ACC112 (cell line): ENCODE data around the gene UNC13D.

ENCODE experiments used
- H2AFZ ChIP-seq: fragments of 200-600 bp; sonication (generic); one replicate; pipeline ENCODE4 v1.6.0; 2017; ENCODE audit warnings: antibody characterized with exemption, low read length; ENCODE audit not compliant: unreplicated experiment
- H3K27ac ChIP-seq: fragments of 200-600 bp; sonication (generic); 2 replicates; pipeline ENCODE4 v1.5.1; 2014; ENCODE audit warnings: low read depth, mild to moderate bottlenecking, antibody characterized with exemption, low read length, moderate library complexity
- H3K27me3 ChIP-seq: fragments of 200-600 bp; sonication (generic); 2 replicates; pipeline ENCODE4 v1.6.1; 2014; ENCODE audit warnings: mild to moderate bottlenecking, antibody characterized with exemption, low read length, moderate library complexity, mixed read lengths; ENCODE audit not compliant: insufficient read depth
- H3K36me3 ChIP-seq: fragments of 200-600 bp; sonication (generic); 2 replicates; pipeline ENCODE4 v1.6.1; 2016; ENCODE audit warnings: mild to moderate bottlenecking, antibody characterized with exemption, low read length, moderate library complexity, mixed read lengths; ENCODE audit not compliant: insufficient read depth
- H3K4me1 ChIP-seq: fragments of 200-600 bp; sonication (generic); one replicate; pipeline ENCODE4 v1.6.1; 2016; ENCODE audit warnings: low read length, mixed read lengths; ENCODE audit not compliant: insufficient read depth, unreplicated experiment, control insufficient read depth
- H3K4me3 ChIP-seq: fragments of 200-600 bp; sonication (generic); 2 replicates; pipeline ENCODE4 v1.5.1; 2014; ENCODE audit warnings: mild to moderate bottlenecking, low read depth, low read length
- H3K79me2 ChIP-seq: fragments of 200-600 bp; sonication (generic); one replicate; pipeline ENCODE4 v1.6.0; 2016; ENCODE audit warnings: low read length; ENCODE audit not compliant: control insufficient read depth, unreplicated experiment, insufficient read depth

Gene UNC13D

GRCh38 chr17:75830164-75831031 lies 13.8 kb downstream of the UNC13D start:
- H3K27me3 ChIP-seq, result no peaks in the 10 kb centered on the region
- H3K79me2 ChIP-seq, result no peaks in the 10 kb centered on the region
- no peak overlapping the region for H3K27ac ChIP-seq
- no peak overlapping the region for H3K4me3 ChIP-seq
- H3K4me1 ChIP-seq, result peaks cover 4% of the 10 kb centered on the region
- no peak overlapping the region for H2AFZ ChIP-seq
- H3K36me3 ChIP-seq, result no peaks in the 10 kb centered on the region

GRCh38 chr17:75829747-75830146 lies 14.5 kb downstream of the UNC13D start:
- Histone ChIP-seq H3K79me2 (no peaks in the 10 kb centered on the region), H3K4me3 (no peak overlapping the region), H3K27me3 (no peaks in the 10 kb centered on the region), H3K27ac (no peak overlapping the region), H3K36me3 (no peaks in the 10 kb centered on the region), H2AFZ (no peak overlapping the region), H3K4me1 (peaks cover 4% of the 10 kb centered on the region)

GRCh38 chr17:75828741-75829140 lies 15.5 kb downstream of the UNC13D start:
- Histone ChIP-seq H3K27ac (no peak overlapping the region), H3K4me3 (no peak overlapping the region), H2AFZ (no peak overlapping the region), H3K27me3 (no peaks in the 10 kb centered on the region), H3K4me1 (peaks cover 4% of the 10 kb centered on the region), H3K36me3 (no peaks in the 10 kb centered on the region; the same call in 1 of the 2 replicates), H3K79me2 (no peaks in the 10 kb centered on the region)

- Histone ChIP-seq H2AFZ (no peak overlapping the region), H3K4me1 (peaks cover 4% of the 10 kb centered on the region), H3K79me2 (no peaks in the 10 kb centered on the region), H3K36me3 (no peaks in the 10 kb centered on the region; the same call in 1 of the 2 replicates), H3K27me3 (no peaks in the 10 kb centered on the region), H3K27ac (no peak overlapping the region), H3K4me3 (no peak overlapping the region)
Observed at GRCh38 chr17:75828076-75828400, 16.2 kb downstream of the UNC13D start.

- Histone ChIP-seq H3K36me3 (no peaks in the 10 kb centered on the region; the same call in 1 of the 2 replicates), H3K27ac (no peak overlapping the region), H3K4me3 (peak overlapping the region; percentile 50; the same call in 1 of the 2 replicates), H3K79me2 (no peaks in the 10 kb centered on the region), H2AFZ (no peak overlapping the region), H3K27me3 (no peaks in the 10 kb centered on the region), H3K4me1 (peaks cover 4% of the 10 kb centered on the region)
Observed at GRCh38 chr17:75827308-75828075, 16.7 kb downstream of the UNC13D start.

GRCh38 chr17:75826561-75827307 lies 17.5 kb downstream of the UNC13D start:
- H3K79me2 ChIP-seq, result no peaks in the 10 kb centered on the region
- H3K36me3 ChIP-seq, result no peaks in the 10 kb centered on the region; the same call in 1 of the 2 replicates
- H3K4me3 ChIP-seq, result no peak overlapping the region
- no peak overlapping the region for H3K27ac ChIP-seq
- H3K4me1 ChIP-seq, result peaks cover 4% of the 10 kb centered on the region
- H2AFZ ChIP-seq, result no peak overlapping the region
- no peaks in the 10 kb centered on the region for H3K27me3 ChIP-seq

- no peaks in the 10 kb centered on the region for H3K27me3 ChIP-seq
- no peak overlapping the region for H3K4me3 ChIP-seq
- H3K36me3 ChIP-seq, result no peaks in the 10 kb centered on the region; the same call in 1 of the 2 replicates
- H3K79me2 ChIP-seq, result no peaks in the 10 kb centered on the region
- peaks cover 4% of the 10 kb centered on the region for H3K4me1 ChIP-seq
- no peak overlapping the region for H3K27ac ChIP-seq
- no peak overlapping the region for H2AFZ ChIP-seq
Observed at GRCh38 chr17:75825748-75826370, 18.3 kb downstream of the UNC13D start.

GRCh38 chr17:75825149-75825552 lies 19.1 kb downstream of the UNC13D start:
- H3K4me3 ChIP-seq, result no peak overlapping the region
- H3K27ac ChIP-seq, result no peak overlapping the region
- no peaks in the 10 kb centered on the region for H3K27me3 ChIP-seq
- H3K36me3 ChIP-seq, result peaks cover 2% of the 10 kb centered on the region; the same call in 1 of the 2 replicates
- H3K79me2 ChIP-seq, result no peaks in the 10 kb centered on the region
- H3K4me1 ChIP-seq, result peaks cover 4% of the 10 kb centered on the region
- no peak overlapping the region for H2AFZ ChIP-seq

- Histone ChIP-seq H3K27me3 (no peaks in the 10 kb centered on the region), H3K4me1 (peaks cover 4% of the 10 kb centered on the region), H3K79me2 (no peaks in the 10 kb centered on the region), H3K4me3 (no peak overlapping the region), H3K27ac (no peak overlapping the region), H2AFZ (no peak overlapping the region), H3K36me3 (peaks cover 6% of the 10 kb centered on the region; the same call in 1 of the 2 replicates)
Observed at GRCh38 chr17:75824666-75825065, 19.5 kb downstream of the UNC13D start.

GRCh38 chr17:75824050-75824552 lies 20.1 kb downstream of the UNC13D start:
- no peaks in the 10 kb centered on the region for H3K79me2 ChIP-seq
- H2AFZ ChIP-seq, result no peak overlapping the region
- H3K4me3 ChIP-seq, result no peak overlapping the region
- peaks cover 4% of the 10 kb centered on the region for H3K4me1 ChIP-seq
- H3K27me3 ChIP-seq, result no peaks in the 10 kb centered on the region
- H3K27ac ChIP-seq, result no peak overlapping the region
- peaks cover 6% of the 10 kb centered on the region; the same call in 1 of the 2 replicates for H3K36me3 ChIP-seq
